K562 (cell line): Measurements from ENCODE around the gene RNU6-1. TPM values are rescaled to one million over a fixed set of nuclear protein-coding genes. Genes with fewer than 3 reads are reported as not detected.

Source experiments
- BMI1 ChIP-seq: fragments of 150-350 bp; IDR thresholded peaks from 2 replicates; pipeline ENCODE4 v1.6.1; 2014; ENCODE audit warnings: low read length
- FOXA1 ChIP-seq: fragments of 450-650 bp; IDR thresholded peaks from 2 replicates; pipeline ENCODE4 v1.6.1; 2016; ENCODE audit warnings: mild to moderate bottlenecking, borderline replicate concordance
- HNRNPK ChIP-seq: fragments of 200-400 bp; formaldehyde crosslinking; IDR thresholded peaks from one replicate; pipeline ENCODE4 v1.6.1; 2018; ENCODE audit warnings: mild to moderate bottlenecking, low read depth, low read length; ENCODE audit not compliant: poor library complexity, severe bottlenecking
- NFIC ChIP-seq: fragments of 450-650 bp; IDR thresholded peaks from 2 replicates; pipeline ENCODE4 v1.6.1; 2017; ENCODE audit warnings: mild to moderate bottlenecking, inconsistent platforms
- NONO ChIP-seq, 2 experiments: fragments of 200-400 bp in 1 of 2; fragments of 450-650 bp in 1 of 2; formaldehyde crosslinking in 1 of 2; IDR thresholded peaks; 2 replicates each; pipeline ENCODE4 v1.6.1; 2017; ENCODE audit warnings: low read depth in 2 of 2, mild to moderate bottlenecking in 2 of 2, moderate library complexity in 2 of 2, low read length in 1 of 2
- RBM17 ChIP-seq: fragments of 200-400 bp; formaldehyde crosslinking; IDR thresholded peaks from 2 replicates; pipeline ENCODE4 v1.6.1; 2017; ENCODE audit warnings: low read depth, mild to moderate bottlenecking, low read length, borderline replicate concordance
- SLC30A9 ChIP-seq: fragments of 250-450 bp; sonication (Bioruptor Pico); IDR thresholded peaks from 2 replicates; pipeline ENCODE4 v1.8.0; 2022; ENCODE audit warnings: mild to moderate bottlenecking, moderate library complexity
- SMARCA4 ChIP-seq: fragments of 450-650 bp; IDR thresholded peaks from 2 replicates; pipeline ENCODE4 v1.6.1; 2016
- THRAP3 ChIP-seq: fragments of 450-650 bp; IDR thresholded peaks from 2 replicates; pipeline ENCODE4 v1.6.1; 2016; ENCODE audit warnings: mild to moderate bottlenecking, inconsistent platforms, borderline replicate concordance
- WHSC1 ChIP-seq: IDR thresholded peaks from one replicate; pipeline ENCODE4 v1.6.1; 2012; ENCODE audit warnings: low read length, control low read depth, inconsistent platforms
- ZNF507 ChIP-seq: conservative IDR thresholded peaks from 2 replicates; pipeline ENCODE4 v1.6.1; 2017; ENCODE audit warnings: missing genetic modification characterization, missing compliant biosample characterization
- ZNF79 ChIP-seq: fragments of 250-450 bp; sonication (Bioruptor Pico); IDR thresholded peaks from 2 replicates; pipeline ENCODE4 v1.4.0; 2020; ENCODE audit warnings: low read depth, mild to moderate bottlenecking, moderate library complexity
- polyA plus RNA-seq, 8 experiments: library from polyadenylated mRNA; depleted of rRNA in 4 of 8; stranded (reverse) in 5 of 8; unstranded in 3 of 8; fragments of >200 nt; fragmentation: Nextera tagmentation in 2 of 8; fragmentation: Illumina TruSeq in 1 of 8; extraction: Ambion mirVana in 2 of 8; extraction: Trizol in 1 of 8; gene quantifications; 2 replicates each; pipeline versions ENCODE4 v1.2.1 to v1.2.3, GENCODE V29; 2011 to 2014; ENCODE audit warnings: inconsistent platforms in 1 of 8, missing spikeins in 1 of 8
- total RNA-seq, 7 experiments: library from RNA; depleted of rRNA in 6 of 7; stranded (reverse); fragments of >200 nt in 6 of 7; fragmentation: Illumina TruSeq in 2 of 7; extraction: Trizol in 2 of 7; gene quantifications; 2 replicates each; pipeline versions ENCODE4 v1.2.1 to v1.2.3, GENCODE V29; 2011 to 2021; ENCODE audit warnings: low replicate concordance in 1 of 7
- TF ChIP-seq, protein P1 (sequence below), 3 experiments: IDR thresholded peaks in 2 of 3; conservative IDR thresholded peaks in 1 of 3; 2 replicates each; pipeline ENCODE4 v1.5.1; 2011 to 2012; ENCODE audit warnings: low read length in 3 of 3, mild to moderate bottlenecking in 3 of 3, control low read depth in 2 of 3, improper control_type of control experiment in 1 of 3, inconsistent platforms in 1 of 3, low read depth in 1 of 3, mixed read lengths in 1 of 3, moderate library complexity in 1 of 3; ENCODE audit not compliant: insufficient read depth in 2 of 3
- TF ChIP-seq, protein P2 (sequence below): fragments of 450-650 bp; formaldehyde crosslinking; IDR thresholded peaks from 2 replicates; pipeline ENCODE4 v1.4.0; 2022; ENCODE audit warnings: mild to moderate bottlenecking, moderate library complexity
- TF ChIP-seq, protein P3 (sequence below), 2 experiments: fragments of 450-650 bp in 1 of 2; sonication (generic) in 1 of 2; formaldehyde crosslinking in 1 of 2; IDR thresholded peaks; 2 replicates each; pipeline versions ENCODE4 v1.7.1 to v1.9.0; 2016 to 2022; ENCODE audit warnings: inconsistent platforms in 1 of 2, mild to moderate bottlenecking in 1 of 2, missing genetic modification reagents in 1 of 2

The RNU6-1 gene
- total and polyA plus RNA-seq, 9 of the 15 experiments (the other 6 are each of a cell fraction or from before 2014, with no cell fraction given): not detected

DNA sequence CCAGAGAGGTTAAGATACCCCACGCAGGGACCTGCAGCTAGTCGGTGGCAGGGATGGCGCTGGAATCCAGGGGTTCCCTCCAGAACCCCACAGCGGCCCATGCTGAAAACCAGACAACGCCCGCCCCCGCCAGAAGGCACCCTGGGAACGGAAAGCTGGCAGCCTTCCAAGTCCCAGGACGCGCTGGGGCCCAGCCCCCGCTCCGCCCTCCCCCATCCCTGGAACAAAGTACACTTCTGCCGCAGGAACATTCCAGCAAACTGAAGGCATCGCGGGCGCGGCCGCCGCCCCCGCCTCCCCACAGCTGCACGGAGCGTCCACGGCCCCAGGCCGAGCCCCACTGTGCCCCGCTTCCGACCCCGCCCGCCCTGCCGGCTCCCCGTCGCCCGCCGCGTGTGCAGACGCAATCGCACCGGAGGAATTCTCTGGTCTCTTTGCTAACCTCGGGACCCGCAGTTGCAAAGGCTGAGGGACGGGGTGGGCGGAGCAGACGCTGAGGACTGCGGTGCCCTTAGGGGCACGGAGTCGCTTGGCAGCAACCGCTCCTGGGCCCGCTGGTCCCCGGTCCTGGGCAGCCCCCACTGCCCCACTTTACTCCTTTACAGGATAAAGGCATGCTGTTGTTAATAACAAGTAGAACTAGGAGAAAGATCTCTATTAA lies 44.8 kb upstream of the RNU6-1 start (continued):
- TF ChIP-seq SLC30A9 (CRISPR knock-in tag): no peak
- no peak for TF ChIP-seq WHSC1
- no peak for TF ChIP-seq FOXA1
- no peak for TF ChIP-seq RBM17
- TF ChIP-seq THRAP3: no peak
- TF ChIP-seq, protein P1, sequence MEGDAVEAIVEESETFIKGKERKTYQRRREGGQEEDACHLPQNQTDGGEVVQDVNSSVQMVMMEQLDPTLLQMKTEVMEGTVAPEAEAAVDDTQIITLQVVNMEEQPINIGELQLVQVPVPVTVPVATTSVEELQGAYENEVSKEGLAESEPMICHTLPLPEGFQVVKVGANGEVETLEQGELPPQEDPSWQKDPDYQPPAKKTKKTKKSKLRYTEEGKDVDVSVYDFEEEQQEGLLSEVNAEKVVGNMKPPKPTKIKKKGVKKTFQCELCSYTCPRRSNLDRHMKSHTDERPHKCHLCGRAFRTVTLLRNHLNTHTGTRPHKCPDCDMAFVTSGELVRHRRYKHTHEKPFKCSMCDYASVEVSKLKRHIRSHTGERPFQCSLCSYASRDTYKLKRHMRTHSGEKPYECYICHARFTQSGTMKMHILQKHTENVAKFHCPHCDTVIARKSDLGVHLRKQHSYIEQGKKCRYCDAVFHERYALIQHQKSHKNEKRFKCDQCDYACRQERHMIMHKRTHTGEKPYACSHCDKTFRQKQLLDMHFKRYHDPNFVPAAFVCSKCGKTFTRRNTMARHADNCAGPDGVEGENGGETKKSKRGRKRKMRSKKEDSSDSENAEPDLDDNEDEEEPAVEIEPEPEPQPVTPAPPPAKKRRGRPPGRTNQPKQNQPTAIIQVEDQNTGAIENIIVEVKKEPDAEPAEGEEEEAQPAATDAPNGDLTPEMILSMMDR (IDR thresholded peaks at IDR 0.05 in 2 of 3, conservative IDR thresholded peaks at IDR 0.05 in 1 of 3; ENCODE audit: insufficient read depth in 2 of 3, low read depth in 1 of 3, low read length in 3 of 3): no peak
- TF ChIP-seq ZNF79: no peak
- TF ChIP-seq, protein P2, sequence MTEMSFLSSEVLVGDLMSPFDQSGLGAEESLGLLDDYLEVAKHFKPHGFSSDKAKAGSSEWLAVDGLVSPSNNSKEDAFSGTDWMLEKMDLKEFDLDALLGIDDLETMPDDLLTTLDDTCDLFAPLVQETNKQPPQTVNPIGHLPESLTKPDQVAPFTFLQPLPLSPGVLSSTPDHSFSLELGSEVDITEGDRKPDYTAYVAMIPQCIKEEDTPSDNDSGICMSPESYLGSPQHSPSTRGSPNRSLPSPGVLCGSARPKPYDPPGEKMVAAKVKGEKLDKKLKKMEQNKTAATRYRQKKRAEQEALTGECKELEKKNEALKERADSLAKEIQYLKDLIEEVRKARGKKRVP (CRISPR knock-in tag): no peak
- TF ChIP-seq BMI1: no peak
- TF ChIP-seq HNRNPK: no peak
- no peak for TF ChIP-seq SMARCA4
- no peak for TF ChIP-seq ZNF507 (tag)
- TF ChIP-seq NONO (IDR thresholded peaks at IDR 0.05; ENCODE audit: low read depth in 2 of 2, low read length in 1 of 2): no peak; a peak in 1 of 4 replicates
- TF ChIP-seq, protein P3, sequence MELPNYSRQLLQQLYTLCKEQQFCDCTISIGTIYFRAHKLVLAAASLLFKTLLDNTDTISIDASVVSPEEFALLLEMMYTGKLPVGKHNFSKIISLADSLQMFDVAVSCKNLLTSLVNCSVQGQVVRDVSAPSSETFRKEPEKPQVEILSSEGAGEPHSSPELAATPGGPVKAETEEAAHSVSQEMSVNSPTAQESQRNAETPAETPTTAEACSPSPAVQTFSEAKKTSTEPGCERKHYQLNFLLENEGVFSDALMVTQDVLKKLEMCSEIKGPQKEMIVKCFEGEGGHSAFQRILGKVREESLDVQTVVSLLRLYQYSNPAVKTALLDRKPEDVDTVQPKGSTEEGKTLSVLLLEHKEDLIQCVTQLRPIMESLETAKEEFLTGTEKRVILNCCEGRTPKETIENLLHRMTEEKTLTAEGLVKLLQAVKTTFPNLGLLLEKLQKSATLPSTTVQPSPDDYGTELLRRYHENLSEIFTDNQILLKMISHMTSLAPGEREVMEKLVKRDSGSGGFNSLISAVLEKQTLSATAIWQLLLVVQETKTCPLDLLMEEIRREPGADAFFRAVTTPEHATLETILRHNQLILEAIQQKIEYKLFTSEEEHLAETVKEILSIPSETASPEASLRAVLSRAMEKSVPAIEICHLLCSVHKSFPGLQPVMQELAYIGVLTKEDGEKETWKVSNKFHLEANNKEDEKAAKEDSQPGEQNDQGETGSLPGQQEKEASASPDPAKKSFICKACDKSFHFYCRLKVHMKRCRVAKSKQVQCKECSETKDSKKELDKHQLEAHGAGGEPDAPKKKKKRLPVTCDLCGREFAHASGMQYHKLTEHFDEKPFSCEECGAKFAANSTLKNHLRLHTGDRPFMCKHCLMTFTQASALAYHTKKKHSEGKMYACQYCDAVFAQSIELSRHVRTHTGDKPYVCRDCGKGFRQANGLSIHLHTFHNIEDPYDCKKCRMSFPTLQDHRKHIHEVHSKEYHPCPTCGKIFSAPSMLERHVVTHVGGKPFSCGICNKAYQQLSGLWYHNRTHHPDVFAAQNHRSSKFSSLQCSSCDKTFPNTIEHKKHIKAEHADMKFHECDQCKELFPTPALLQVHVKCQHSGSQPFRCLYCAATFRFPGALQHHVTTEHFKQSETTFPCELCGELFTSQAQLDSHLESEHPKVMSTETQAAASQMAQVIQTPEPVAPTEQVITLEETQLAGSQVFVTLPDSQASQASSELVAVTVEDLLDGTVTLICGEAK (IDR thresholded peaks at IDR 0.05): no peak
- TF ChIP-seq, protein P3 (CRISPR knock-in tag; IDR thresholded peaks at IDR 0.05): no peak
- TF ChIP-seq NFIC: peak; percentile 99
